IPS DF 4.7 (cell line): ENCODE measurements around the gene NEDD8.

Experiments used
- DNase-seq: peaks from one replicate; pipeline ENCODE4 v3.0.0-alpha.2; 2013; ENCODE audit warnings: low spot score; ENCODE audit errors: extremely low read depth

NEDD8 gene

DNA sequence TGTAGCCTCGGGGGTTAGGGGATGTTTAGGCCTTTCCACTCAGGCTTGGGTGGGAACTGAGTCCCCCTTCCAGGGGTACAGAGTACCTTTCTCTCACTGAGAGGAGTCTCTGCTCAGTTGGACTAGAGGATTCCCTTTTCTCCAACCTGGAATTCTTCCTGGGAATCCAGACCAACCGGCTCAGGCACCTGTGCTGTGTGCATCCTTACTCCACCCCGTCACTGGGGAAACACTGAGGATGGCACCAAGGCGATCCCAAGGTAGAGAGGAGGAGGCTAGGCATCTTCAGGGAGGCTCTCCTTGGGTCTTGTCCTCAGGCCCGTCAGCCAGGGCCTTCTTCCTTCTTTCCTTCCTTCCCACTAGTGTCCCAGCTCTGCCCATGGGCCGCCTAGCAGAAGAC is 31.7 kb upstream of the NEDD8 start:
- no peak for DNase-seq

DNA sequence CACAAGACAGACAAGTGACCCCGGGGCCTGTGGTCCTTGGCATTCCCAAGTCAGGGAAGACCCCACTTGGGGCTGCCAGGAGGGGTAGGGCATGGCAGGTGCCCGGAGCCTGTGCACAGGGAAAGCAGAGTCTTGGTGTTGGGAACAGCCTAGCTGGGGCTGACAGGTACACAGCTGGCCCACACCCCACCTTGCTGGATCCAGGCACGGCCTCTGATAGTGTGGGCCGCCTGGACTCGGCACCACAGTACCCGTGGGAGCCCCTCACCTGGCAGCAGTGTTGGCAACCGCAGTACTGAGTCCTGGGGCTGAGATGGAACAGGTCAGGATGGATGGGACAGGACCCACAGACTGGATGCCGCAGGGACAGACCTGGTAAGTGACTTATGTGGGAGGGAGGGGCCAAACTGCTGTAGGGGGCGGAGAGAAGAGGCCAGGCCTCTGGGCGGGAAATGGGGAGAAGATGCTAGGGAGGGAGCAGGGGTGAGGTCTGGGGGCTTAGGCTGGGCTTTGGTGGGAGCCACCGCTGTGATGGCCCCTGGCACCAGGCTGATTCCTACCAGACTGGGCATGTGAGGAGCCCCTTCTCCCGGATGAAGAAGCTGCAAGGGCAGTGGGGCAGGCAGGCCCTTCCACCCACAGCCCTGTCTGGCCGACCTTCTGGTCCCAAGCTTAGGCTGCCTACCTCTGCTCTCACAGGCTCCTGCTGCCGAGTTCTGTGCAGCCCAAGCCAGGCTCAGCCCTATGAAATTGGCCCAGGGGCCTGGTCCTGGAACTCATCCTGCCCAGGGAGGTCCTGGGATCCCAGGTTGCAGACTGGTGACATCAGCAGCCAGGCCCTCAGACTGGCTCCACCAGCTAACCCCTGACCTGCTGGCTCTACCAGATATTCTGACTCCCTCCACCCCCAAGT is 30.9 kb upstream of the NEDD8 start, which contains the start of gene TGM1:
Gene TGM1 (minus strand): TSS at position 357 of the 913 bp plus-strand sequence. CDS start 825 bp downstream, outside the sequence.
- DNase-seq = no peak

DNA sequence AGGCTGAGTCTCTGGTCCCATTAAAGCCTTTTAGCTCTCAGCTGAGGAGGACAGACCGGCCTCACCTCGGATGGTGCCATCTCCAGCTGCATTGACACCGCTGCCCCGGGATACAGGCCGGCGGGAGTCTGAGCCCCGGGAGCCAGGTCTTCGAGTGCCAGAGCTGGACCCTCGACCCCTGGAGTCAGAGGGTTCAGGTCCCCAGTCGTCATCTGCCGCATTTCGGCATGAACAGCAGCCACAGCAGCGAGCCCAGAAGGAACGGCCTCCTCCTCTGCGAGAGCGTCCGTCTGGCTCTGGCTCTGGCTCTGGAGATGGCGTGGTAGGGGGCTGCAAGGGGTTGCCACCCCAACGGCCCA is 29.8 kb upstream of the NEDD8 start:
- DNase-seq = no peak

DNA sequence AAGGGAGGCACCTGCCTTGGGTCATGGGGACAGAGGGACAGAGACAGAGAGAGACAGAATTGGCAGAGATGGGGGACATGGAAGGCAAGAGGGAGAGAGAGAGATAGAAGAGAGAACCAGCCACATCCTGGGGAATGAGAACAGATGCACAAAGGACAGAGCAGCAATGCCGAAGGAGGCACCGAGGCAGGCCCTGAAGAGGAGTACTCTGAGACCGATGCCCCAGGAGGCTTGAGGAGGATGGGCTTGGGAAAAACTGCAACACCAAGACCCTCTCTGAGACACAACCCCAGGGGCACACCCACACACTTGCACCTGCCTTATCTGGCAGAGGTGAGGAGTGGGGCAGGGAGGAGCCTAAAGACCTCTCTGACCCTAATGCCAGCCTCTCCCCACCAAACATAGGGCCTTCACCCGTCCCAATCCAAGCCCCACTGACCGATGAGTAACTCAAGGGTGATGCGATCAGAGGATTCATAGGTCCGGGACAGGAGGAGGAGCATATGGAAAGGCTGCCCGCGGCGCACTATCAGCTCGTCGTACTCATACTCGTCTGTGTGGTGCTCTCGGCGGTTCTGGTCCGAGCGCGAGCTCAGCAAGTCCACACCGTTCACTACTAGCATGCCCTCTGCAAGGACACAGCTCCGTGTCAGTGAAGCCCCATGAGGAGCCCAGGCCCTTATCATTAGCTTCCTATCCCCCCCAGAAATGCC is 29.2 kb upstream of the NEDD8 start:
- DNase-seq = no peak

DNA sequence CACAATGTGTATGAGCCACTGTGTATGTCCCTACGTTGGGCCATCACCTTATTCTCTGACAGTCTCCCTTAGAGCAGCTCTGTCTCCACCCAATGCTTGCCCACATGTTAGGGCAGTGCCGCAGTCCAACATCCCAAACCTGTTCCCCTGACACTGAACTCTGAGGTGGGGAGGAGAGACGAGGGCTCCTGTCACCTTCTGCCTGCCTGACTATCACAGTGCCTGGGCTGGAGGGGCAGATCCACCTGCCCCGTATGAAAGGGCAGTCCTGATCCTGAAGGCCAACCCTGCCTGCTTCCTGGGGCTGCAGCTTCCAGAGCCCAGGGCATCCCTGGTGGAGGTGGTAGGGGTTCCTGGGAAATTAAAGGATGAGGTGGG is 28.6 kb upstream of the NEDD8 start:
- DNase-seq = no peak

DNA sequence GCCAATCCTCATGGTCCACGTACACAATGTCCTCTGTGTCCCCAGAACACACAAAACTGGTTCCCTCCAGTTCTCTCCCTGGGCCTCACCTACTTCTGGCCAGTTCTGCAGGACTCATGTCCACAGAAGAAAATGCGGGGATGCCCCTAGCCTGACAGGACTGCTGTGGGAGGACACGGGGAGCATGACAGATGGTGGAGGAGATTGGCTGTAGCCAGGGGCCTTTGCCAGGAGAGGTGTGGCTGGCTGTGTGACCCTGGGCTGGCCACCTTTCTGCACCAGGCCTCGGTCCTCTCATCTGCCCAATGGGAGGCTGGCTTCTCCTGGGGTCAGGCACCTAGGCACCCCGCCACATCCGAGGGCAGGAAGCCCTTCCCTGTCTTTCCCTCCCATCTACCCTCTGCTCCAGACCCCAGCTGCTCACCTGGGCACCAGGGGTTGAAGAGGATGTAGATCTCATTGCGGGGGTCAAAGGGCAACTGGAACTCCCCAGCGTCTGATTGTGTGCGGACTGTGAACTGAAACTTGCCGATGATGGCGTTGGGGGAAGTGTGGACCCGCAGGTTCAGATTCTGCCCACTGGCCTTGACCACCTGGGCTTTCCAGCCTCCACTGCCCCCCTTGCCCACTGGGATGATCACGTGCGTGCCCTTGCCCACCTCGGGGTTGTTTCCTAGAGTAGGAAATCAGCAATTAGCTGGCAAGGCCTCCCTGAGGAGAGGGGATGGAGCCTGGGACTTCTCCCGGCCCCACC is 28.0 kb upstream of the NEDD8 start:
- no peak for DNase-seq

DNA sequence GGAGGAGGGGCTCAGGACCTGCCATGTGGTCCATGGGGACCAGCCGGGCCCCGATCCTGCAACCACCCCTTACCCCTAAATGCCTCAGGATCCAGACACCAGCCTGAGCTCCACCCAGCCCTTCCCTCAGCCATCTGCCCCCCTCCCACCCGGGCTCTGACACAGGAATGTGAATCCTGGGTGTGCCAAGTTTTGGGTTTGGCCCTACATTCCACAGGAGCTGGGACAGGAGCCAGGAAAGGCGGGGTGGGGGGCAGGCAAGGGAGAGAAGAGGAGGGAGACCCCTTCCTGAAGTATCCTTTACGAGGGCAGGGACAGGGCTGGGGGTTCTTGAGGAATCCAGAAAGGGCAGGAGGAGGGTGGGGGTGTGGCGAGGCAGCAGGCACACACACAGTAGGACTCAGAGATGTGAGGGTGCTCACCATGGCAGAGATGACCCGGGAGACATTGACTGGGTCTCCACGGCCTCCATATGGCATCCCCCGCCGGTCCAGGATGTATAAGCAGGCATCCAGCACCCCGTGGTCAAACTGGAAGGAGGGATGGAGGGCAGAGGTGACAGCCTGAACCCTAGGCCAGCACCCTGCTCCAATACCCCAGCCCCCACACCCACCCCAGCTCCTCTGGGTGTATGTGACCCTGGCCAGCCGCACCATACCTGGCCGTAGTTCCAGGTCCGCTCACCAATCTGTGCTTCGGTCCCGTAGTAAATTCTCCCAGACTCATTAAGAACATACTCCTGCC is 27.3 kb upstream of the NEDD8 start:
- DNase-seq = no peak

DNA sequence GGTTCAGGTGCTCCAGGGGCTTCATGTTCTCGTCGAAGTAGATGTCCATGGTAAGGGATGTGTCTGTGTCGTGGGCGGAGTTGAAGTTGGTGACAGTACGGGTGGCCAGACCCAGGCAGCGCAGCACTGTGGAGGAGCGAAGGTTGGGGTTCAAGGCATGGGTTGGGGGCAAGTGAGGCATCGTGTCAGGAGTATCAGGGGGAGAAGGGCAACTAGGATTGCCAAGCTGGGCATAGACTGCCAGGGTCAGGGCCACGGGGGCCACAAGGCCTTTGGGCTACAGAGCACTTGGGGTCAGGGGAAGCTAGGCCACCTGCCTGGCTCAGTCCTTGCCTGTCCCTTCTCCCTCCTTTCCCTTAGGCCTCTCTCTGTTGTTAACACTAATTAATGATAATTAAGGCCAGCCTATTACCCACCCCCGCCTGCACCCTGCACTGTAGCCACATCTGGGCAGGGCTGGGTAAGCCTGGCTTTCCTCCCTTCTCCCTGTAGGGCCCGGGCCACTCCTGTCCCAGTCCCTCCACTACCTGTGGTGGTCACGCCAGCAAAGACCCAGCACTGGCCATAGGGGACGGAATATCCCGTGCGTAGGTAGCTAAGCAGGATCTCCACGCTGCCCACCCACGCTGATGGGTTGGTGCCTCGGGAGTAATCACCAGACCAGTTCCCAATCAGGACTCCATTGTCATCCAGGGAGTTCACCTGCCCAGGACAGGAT is 26.5 kb upstream of the NEDD8 start:
- DNase-seq = no peak

DNA sequence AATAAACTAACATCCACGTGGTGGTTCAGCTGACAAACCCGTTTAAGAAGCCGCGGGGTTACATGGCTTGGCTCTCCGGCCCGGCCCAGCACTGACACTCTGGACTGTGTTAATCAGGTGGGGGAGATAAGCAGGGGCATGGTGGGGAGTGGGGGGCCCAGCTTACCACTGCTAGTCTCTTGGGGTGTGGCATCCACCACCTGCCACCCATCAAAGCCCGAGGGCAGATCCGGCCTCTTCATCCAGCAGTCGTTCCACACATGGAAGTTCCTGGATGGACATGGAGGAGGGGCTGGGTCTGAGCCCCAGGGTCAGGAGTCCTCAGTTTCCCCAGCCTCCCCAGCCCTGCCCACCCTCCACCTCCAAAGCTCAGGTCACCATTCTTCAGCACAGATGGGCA is 26.0 kb upstream of the NEDD8 start:
- DNase-seq = no peak

DNA sequence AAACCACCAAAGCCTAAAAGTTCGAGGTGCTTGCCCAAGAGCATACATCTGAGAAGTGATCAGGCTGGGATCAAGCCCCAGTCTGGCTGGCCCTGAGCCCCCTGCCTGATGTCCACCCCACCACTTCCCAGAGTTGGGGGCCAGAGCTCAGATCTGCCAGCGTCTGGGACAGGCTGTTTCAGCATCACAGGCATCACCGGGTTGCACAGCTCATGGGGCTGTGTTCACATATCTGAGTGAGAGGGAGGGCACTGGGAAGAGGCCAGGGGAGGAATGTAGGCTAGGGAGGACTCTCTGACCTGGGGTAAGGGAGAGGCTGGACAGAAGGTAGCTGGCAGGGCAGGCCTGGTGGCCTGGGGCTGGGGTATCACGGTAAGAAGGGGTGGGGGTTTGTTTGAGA is 24.8 kb upstream of the NEDD8 start:
- DNase-seq = no peak

DNA sequence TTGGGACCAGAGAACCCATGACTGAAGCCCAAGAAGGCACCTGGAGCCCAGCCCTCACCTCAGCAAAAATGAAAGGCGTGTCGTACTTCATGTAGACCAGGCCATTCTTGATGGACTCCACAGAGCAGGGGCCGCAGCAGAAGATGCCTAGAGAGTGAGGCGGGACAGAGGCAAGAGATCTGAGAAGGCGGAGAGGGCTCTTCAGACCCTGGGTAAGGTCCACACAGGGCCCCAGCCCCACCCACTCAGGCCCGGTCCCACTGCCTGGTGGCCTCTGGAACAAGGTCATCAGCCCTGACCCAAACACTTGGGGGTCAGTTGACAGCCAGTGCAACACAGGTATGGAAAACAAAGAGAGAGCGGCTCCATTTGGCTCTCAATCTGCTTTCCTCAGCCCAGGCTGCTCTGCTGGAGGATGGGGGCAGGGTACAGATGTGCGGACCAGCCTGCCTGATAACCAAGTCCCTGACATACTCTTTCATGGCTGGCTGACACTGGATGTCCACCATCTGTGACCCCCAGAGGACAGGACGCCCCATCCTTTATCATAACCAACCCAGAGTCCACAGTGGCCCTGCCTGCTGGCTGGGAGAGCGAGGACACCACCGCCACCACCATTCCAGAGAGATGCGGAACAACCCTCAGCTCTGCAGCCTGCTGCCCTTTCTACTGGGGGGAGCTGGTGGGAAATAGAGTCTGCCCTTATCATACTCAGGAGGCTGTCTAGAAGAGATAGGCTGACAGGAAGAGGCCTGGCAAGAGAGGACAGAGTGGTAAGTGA is 24.0 kb upstream of the NEDD8 start:
- DNase-seq = no peak

DNA sequence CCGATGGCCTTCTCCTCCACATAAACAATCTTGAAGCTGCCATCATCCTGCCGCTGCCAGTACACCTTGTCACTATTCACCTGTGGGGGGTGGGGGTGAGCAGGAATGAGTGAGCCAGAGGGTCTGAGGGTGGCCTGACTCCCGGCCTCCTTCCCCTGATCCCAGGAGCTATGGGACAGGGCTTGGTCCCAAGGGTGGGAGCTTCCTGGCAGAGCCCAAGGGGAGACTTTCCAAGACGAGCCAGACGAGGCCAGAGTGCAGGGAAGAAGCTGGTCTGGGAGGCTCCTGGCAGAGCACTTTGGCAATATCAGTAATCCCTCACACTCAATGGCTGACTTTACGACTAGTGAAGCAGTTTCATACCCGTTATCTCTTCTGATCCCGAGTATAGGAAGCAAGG is 23.3 kb upstream of the NEDD8 start:
- no peak for DNase-seq

DNA sequence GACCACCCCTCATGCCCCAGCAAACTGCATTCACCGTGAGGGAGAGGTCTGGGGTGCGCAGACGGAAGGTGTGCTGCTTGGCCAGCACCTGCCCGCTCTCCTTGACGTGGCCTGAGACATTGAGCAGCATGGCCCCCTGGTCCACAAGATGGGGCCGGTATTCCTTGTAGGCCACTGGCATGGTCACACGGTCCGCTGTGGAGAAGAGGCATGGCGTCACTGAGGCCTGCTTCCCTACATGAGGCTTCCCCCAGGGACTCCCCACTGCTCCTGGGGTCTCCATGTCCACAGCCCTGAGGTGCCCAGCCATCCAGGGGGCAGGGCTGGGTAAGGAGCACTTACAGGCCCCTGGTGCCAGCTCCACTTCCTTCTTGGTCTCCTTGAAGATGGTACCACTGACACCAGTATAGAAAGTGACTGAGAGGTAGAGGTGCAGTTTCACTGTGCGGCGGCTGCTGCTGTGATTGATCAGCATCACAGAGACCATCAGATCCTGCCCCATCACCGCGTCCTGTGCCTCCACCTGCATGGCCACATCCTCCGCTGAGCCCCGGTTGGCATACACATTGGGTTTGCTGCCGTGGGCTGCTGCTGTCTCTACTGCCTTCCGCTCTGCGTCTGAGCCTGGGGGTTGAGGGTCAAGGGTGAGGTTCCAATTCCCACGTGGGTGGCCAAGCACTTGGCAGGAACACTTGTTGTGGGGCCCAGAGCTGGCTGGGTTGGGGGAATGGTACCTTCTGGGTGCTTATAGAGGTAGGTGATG is 22.6 kb upstream of the NEDD8 start:
- no peak for DNase-seq

DNA sequence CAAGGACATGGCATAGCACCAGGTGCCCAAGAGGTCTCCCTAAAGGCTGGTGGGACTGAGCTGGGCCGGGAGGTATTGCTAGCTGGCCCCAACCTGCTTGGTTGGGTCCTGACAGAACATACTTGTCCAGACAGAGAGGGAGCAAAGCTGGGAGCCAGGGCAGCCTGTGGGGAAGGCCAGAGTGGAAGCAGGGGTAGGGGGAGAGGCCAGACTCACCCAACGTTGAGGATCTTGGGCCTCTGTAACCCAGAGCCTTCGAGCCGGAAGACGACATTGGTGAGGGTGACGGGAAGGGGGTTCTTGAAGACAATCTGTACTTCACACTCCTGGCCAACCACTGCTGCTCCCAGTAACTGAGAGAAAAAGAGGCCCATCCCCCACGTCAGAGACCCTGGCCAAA is 21.8 kb upstream of the NEDD8 start:
- DNase-seq = no peak

DNA sequence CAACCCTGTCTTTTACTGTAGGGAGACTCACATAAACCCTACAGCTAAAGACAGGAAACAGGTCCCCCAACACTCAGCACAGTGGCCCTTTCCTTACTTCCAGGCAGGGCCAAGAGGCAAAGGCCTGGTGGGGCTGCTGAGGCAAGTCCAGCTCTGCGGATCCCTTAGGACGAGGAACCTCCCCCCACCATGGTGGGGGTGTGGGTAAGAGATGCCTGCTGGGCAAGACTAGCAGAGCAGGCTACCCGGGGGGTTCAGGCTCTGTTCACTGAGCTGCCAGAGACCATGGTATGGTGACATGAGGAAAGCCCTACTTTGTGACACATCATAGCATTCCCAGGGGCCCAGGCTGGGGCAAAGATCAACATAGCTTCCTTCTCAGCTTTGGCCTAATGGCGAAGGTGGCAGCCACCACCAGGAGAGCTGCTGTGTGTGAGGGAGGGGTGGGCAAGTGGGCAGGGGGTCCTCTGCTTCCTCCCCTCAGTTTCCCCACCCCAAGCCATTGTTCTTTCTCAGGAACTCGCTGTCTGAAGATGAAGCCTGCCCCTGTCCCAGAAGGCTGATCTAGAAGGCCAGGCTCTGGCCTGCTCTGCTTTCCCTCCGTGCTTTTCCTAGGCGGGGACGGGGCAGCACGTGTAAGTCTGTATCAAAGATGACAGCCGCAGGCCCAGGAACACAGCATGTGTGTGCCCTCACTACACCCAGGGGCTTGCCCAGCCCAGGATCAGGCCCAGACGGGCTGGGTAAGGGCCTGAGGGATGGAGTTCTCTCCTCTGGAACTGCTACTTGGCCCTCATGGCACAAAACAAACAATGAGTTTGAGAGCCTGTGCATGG is 20.3 kb upstream of the NEDD8 start:
- DNase-seq = no peak

DNA sequence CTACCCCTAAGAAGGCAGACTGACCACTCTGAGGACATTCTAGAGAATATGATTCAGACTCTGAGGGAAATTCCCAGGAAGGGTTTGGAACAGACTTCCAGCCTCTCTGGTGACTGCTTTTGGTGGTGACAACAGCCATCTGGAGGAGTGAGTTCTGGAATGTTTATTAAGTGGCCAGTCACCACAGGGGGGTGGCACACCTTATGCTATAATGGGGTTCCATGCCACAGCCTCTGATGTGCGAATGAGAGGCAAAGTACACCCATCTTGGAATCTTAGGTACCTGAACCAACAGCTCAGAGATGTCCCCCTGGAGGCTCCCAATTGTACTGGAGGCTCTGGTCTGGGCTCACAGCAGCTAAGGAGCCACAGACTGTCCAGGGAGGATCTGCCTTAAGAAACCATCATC is 19.7 kb upstream of the NEDD8 start:
- no peak for DNase-seq

DNA sequence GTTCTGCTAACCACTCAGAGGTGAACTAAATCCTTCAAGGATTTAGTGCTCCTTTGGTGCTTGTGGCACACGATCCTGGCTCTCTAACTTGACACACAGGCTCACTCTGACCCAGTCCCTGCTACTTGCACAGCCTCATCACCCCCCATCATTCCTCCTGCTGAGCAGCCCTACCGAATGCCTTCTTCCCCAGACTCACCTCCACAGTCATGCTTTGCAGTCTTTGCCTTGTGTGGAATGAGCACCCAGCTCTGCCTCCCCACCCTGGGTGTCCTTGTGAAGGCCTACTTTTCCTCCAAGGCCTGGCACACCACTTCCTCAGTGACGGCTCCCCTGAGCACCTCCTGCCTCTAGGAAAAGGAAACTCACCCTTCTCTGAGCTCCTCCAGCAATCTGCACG is 18.2 kb upstream of the NEDD8 start:
- DNase-seq = no peak
